Prostate gland (tissue), 2 donors: ENCODE data around the gene BATF3. TPM values are rescaled to one million over a fixed set of nuclear protein-coding genes. Genes with fewer than 3 reads are reported as not detected.

Experiments
- DNase-seq: peaks from one replicate; pipeline ENCODE4 v3.0.0-alpha.2; 2019; ENCODE audit warnings: low spot score
- H3K27ac ChIP-seq, 2 donors: fragments of 200-600 bp; sonication (generic); 2 replicates each; pipeline ENCODE4 v1.5.1; 2017 to 2019
- H3K27me3 ChIP-seq: fragments of 200-600 bp; sonication (generic); replicated peaks from 2 replicates; pipeline ENCODE4 v1.5.1; 2019; ENCODE audit not compliant: insufficient read depth
- H3K36me3 ChIP-seq, 2 donors: fragments of 200-600 bp; sonication (generic); 1 replicate in 1 of 2; 2 replicates in 1 of 2; pipeline versions ENCODE4 v1.5.1 to v1.8.1; 2017 to 2019
- H3K4me1 ChIP-seq: fragments of 200-600 bp; sonication (generic); replicated peaks from 2 replicates; pipeline ENCODE4 v1.5.1; 2019
- H3K4me3 ChIP-seq, 2 donors: fragments of 200-600 bp; sonication (generic); 2 replicates each; pipeline ENCODE4 v1.5.1; 2017 to 2019
- H3K9me3 ChIP-seq: fragments of 200-600 bp; sonication (generic); 2 replicates; pipeline ENCODE4 v1.5.1; 2017
- CTCF ChIP-seq, 4 experiments: fragments of 200-600 bp in 2 of 4; fragments of 450-650 bp in 2 of 4; sonication (generic) in 2 of 4; IDR thresholded peaks; 1 replicate in 3 of 4; 2 replicates in 1 of 4; pipeline ENCODE4 v1.5.1; 2016 to 2019; ENCODE audit warnings: antibody characterized with exemption in 4 of 4, mild to moderate bottlenecking in 2 of 4, moderate library complexity in 2 of 4
- POLR2A ChIP-seq: fragments of 450-650 bp; IDR thresholded peaks from one replicate; pipeline ENCODE4 v1.6.1; 2016; ENCODE audit warnings: antibody characterized with exemption, mild to moderate bottlenecking
- POLR2AphosphoS5 ChIP-seq: sonication (generic); formaldehyde crosslinking; IDR thresholded peaks from one replicate; pipeline ENCODE4 v1.6.1; 2017; ENCODE audit warnings: antibody characterized with exemption
- WGBS: methylation state at CpG from one replicate; pipeline ENCODE4 v1.1.5; 2018; 5-methylcytosine and 5-hydroxymethylcytosine counted together
- intact Hi-C: fragments of 100-400 bp; cut with DNase I; formaldehyde crosslinking; loops from one replicate; pipeline ENCODE4 v1.14.2; 2022
- total RNA-seq, 2 donors: library from RNA; depleted of rRNA; stranded (reverse); fragments of >200 nt; gene quantifications; one replicate each; pipeline ENCODE4 v1.1.0, GENCODE V29; 2016

BATF3 gene
- total RNA-seq, 2 donors from 2014 or later, result 4.0 TPM; not detected in 1

GRCh38 chr1:212678456-212679410 lies 20.9 kb downstream of the BATF3 start:
- no peak for DNase-seq
- no peak for TF ChIP-seq POLR2AphosphoS5
- TF ChIP-seq CTCF (IDR thresholded peaks at IDR 0.05), result no peak
- TF ChIP-seq POLR2A, result no peak
- intact Hi-C loops, result no loop called here

DNA sequence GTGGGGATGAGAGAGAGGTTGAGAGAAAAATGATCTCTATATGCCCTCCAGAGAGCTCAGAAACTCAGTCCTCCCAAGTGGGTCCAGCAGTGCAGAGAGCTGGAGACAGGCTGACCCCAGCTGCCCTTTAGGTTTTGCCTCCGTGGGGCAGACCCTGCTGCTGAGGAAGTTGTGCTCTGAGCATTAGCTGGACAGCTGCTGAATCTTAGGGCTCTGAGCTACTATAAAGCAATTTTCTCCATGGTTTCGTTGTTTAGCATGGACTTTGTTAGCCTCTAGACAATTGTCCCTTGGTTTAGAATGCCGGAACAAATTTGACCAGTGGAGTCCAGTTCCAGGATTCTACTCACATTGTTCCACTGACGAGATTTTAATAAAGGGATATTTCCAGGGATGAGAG lies 22.1 kb downstream of the BATF3 start:
- 85% methylated on average over 4 of the region's 4 CpGs for WGBS
- Histone ChIP-seq H3K4me3 (no peak overlapping the region), H3K4me1 (peaks cover 2% of the 10 kb centered on the region), H3K27me3 (peaks cover 2% of the 10 kb centered on the region), H3K9me3 (no peaks in the 10 kb centered on the region), H3K36me3 (no peaks in the 10 kb centered on the region), H3K27ac (no peak overlapping the region)
- TF ChIP-seq CTCF (IDR thresholded peaks at IDR 0.05) (no peak), POLR2AphosphoS5 (no peak), POLR2A (no peak)
- intact Hi-C loops, result no loop called here
- no peak for DNase-seq

More at GRCh38 chr1:212678456-212679410, 20.9 kb downstream of the BATF3 start:
- Histone ChIP-seq H3K4me1 (peaks cover 2% of the 10 kb centered on the region), H3K4me3 (no peak overlapping the region), H3K9me3 (no peaks in the 10 kb centered on the region), H3K27ac (no peak overlapping the region), H3K27me3 (peaks cover 2% of the 10 kb centered on the region), H3K36me3 (no peaks in the 10 kb centered on the region)
- whole genome bisulfite sequencing, result 71% methylated on average over 11 of the region's 11 CpGs

DNA sequence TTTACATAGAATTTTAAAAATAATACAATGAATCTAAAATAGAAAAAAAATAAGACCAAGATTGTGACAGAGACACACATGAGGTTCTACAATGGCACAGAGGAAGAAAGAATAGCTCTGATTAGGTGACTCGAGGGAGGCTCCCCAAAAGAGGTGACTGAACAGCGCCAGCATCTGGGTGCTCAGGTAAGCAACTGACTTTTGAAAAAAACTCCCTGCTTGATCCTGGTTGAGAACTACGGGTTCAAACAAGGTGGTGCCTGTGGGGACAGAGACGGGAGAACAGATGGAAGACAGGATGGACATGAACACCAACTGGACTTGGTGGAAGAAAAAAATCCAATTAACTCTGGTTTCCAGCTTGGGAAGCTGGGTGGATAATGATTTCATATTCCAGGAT lies 22.5 kb downstream of the BATF3 start:
- H3K27ac ChIP-seq, result no peak overlapping the region
- WGBS, result 81% methylated on average over 4 of the region's 4 CpGs
- no peak for DNase-seq
- H3K36me3 ChIP-seq, result no peaks in the 10 kb centered on the region
- intact Hi-C loops, result no loop called here
- TF ChIP-seq POLR2AphosphoS5 (no peak), POLR2A (no peak), CTCF (IDR thresholded peaks at IDR 0.05) (no peak)
- H3K4me1 ChIP-seq, result peaks cover 2% of the 10 kb centered on the region
- no peaks in the 10 kb centered on the region for H3K9me3 ChIP-seq
- H3K4me3 ChIP-seq, result no peak overlapping the region
- peaks cover 2% of the 10 kb centered on the region for H3K27me3 ChIP-seq

DNA sequence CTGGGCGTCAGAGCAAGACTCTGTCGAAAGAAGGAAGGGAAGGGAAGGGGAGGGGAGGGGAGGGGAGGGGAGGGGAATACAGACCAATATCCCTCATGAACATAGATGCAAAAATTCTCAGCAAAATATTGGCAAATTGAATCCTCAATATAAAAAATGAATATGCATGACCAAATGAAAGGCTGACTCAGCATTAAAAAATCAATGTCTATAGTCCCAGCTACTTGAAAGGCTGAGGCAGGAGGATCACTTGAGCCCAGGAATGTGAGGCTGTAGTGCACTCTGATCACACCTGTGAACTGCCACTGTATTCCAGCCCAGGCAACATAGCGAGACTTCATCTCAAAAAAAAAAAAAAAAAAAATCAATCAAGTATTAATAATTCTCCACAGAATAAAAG lies 24.0 kb downstream of the BATF3 start:
- no peaks in the 10 kb centered on the region for H3K9me3 ChIP-seq
- intact Hi-C loops, result no loop called here

More for the DNA sequence above, 24.0 kb downstream of the BATF3 start:
- TF ChIP-seq POLR2A (no peak), POLR2AphosphoS5 (no peak), CTCF (IDR thresholded peaks at IDR 0.05) (no peak)
- Histone ChIP-seq H3K4me3 (no peak overlapping the region), H3K36me3 (no peaks in the 10 kb centered on the region), H3K27me3 (peaks cover 2% of the 10 kb centered on the region), H3K27ac (no peak overlapping the region), H3K4me1 (no peaks in the 10 kb centered on the region)
- DNase-seq, result no peak
- 85% methylated on average over 3 of the region's 3 CpGs for WGBS
